Peyer's patch (tissue), 4 donors: ENCODE data around the gene DOCK11.

Experiments used
- CTCF ChIP-seq, 6 experiments: fragments of 450-650 bp in 4 of 6; fragments of 200-600 bp in 2 of 6; sonication (generic) in 1 of 6; IDR thresholded peaks; one replicate each; pipeline ENCODE4 v1.5.1; 2017 to 2019; ENCODE audit warnings: antibody characterized with exemption in 6 of 6, mild to moderate bottlenecking in 3 of 6, moderate library complexity in 1 of 6
- POLR2A ChIP-seq, 2 donors: fragments of 450-650 bp; IDR thresholded peaks; one replicate each; pipeline ENCODE4 v1.5.1; 2017; ENCODE audit warnings: antibody characterized with exemption in 2 of 2, mild to moderate bottlenecking in 2 of 2, moderate library complexity in 2 of 2

GRCh38 chrX:118729042-118729652, 233.5 kb downstream of the DOCK11 start:
- no peak for TF ChIP-seq CTCF (IDR thresholded peaks at IDR 0.05)
- TF ChIP-seq POLR2A (IDR thresholded peaks at IDR 0.05), result no peak
